Astrocyte of the cerebellum (primary cell): Measurements from ENCODE around the gene MAN1C1.

Experiments
- DNase-seq: peaks from one replicate; pipeline ENCODE4 v3.0.0-alpha.2; 2011; ENCODE audit warnings: low read depth
- H3K4me3 ChIP-seq: 2 replicates; pipeline ENCODE4 v1.5.1; 2011; ENCODE audit warnings: mild to moderate bottlenecking, low read depth, low read length, moderate library complexity
- in situ Hi-C: cut with HindIII; loops from 2 replicates; pipeline ENCODE4 v1.10.0; 2017; ENCODE audit warnings: low sequenced_read_pairs
- TF ChIP-seq, protein P1 (sequence below): IDR thresholded peaks from 2 replicates; pipeline ENCODE4 v1.5.1; 2012; ENCODE audit warnings: low read length, low read depth, moderate library complexity, mild to moderate bottlenecking; ENCODE audit errors: missing control alignments

The MAN1C1 gene

DNA sequence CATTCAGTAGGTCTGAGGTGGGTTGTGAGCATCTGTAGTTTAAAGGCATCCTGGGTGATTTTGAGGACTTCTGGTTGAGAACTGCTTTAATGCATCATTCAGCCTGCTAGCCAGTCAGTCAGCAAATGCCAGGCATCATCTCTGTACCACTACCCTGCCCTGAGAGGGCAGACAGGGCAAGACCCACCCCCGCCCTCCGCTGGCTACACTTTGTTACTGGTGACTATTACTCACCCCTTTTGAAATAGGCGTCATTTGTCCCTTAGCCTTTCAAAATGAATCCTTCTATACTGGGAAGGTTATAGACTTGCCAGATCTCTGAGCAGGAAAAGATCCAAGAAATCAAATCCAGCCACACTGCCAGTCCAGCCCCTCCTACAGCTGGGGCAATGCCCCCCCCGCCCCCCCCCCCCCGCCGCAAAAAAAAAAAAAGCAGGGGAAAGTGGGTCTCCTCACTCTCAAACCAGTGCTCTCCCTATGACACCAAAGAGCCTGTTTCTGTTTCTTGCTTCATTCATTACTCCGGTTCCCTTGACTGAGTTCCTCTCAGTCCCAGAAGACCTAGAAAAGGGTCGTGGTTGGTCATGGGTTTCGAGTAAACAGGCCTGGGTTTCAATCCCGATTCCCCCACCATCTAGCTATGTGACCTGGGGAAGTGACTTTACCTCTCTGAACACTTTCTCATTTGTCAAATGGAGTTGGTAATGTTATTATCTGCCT is 187.8 kb downstream of the MAN1C1 start:
- DNase-seq, result no peak
- in situ Hi-C loops, result no loop called here
- H3K4me3 ChIP-seq, result no peak overlapping the region
- TF ChIP-seq, protein P1, sequence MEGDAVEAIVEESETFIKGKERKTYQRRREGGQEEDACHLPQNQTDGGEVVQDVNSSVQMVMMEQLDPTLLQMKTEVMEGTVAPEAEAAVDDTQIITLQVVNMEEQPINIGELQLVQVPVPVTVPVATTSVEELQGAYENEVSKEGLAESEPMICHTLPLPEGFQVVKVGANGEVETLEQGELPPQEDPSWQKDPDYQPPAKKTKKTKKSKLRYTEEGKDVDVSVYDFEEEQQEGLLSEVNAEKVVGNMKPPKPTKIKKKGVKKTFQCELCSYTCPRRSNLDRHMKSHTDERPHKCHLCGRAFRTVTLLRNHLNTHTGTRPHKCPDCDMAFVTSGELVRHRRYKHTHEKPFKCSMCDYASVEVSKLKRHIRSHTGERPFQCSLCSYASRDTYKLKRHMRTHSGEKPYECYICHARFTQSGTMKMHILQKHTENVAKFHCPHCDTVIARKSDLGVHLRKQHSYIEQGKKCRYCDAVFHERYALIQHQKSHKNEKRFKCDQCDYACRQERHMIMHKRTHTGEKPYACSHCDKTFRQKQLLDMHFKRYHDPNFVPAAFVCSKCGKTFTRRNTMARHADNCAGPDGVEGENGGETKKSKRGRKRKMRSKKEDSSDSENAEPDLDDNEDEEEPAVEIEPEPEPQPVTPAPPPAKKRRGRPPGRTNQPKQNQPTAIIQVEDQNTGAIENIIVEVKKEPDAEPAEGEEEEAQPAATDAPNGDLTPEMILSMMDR, result no peak

DNA sequence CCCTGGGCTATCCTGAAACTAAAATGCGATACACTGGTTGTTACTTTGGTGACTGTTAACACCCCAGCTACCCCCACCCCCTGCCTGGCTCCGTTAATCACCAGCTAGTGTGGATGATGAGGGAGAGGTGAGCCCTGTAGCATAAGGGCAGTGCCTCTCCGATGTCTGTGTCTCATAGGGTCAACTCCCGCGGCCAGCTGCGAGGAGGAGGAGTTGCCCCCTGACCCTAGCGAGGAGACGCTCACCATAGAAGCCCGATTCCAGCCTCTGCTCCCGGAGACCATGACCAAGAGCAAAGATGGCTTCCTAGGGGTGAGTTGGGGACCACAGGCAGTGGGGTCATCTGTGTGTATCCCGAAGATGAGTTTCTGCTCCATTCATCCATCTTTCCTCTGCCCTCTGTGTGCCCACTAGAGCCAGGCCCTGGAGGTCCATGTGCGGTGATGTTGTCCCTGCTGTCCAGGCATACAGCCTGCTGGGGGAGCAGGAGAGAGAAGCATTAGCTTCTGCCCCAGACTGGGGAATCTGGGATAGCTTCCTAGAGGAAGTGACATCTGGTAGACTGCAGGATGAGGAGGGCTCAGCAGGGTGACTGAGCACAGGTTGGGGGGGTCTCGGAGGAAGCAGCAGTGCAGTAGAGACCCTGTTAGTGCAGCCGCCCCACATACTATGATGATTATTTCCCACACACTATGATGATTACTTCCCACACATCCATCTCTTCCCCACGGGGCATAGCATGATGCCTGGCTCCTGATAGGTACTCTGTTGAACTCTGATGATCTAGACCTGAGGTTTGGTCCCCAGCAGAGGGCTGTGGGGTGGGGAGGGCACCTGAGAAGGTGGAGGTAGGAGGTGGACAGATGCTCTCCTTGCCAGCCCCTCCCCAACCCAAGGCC is 188.6 kb downstream of the MAN1C1 start:
- TF ChIP-seq, protein P1, result no peak
- H3K4me3 ChIP-seq, result no peak overlapping the region
- in situ Hi-C loops, result no loop called here

DNA sequence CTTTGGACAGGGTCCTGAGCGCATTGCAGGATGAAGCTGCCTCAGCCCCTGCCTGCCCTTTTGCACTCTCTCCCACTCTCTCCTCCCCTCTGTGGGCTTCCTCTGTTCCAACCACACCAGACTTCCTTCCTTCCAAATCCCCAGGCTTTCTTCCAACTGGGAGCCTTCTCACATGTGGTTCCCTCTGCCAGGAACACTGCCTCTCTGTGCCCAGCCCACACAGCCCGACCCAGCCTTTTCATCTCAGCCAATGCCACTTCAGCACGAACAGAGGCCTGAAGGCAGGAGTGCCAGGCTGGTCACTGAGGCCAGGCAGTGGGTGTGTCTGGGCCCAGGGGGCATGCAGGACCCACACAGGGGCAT is 189.3 kb downstream of the MAN1C1 start:
- in situ Hi-C loops, result no loop called here
- TF ChIP-seq, protein P1, result no peak
- no peak overlapping the region for H3K4me3 ChIP-seq
- DNase-seq, result no peak

More for the DNA sequence above, 188.6 kb downstream of the MAN1C1 start:
- no peak for DNase-seq

DNA sequence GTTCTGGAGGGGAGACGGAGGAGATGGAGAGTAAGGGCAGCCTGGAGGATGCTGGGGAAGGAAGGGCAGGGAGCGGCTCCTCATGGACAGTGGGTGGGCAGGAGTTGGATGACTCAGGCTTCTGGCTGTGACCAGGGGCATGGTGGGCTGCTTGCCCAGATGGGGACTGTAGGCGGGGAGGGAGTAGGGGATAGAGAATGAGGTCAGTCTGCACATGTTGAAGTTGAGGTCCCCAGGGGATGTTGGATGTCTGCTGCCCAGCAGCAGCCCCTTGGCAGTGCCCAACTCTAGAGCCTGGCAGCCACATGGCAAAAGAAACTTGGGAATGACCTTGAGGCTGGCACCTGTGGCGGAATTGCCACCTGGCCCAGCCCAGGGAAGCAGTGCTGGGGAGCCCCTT is 189.8 kb downstream of the MAN1C1 start:
- DNase-seq, result no peak
- in situ Hi-C loops, result no loop called here
- TF ChIP-seq, protein P1, result no peak
- H3K4me3 ChIP-seq, result no peak overlapping the region

DNA sequence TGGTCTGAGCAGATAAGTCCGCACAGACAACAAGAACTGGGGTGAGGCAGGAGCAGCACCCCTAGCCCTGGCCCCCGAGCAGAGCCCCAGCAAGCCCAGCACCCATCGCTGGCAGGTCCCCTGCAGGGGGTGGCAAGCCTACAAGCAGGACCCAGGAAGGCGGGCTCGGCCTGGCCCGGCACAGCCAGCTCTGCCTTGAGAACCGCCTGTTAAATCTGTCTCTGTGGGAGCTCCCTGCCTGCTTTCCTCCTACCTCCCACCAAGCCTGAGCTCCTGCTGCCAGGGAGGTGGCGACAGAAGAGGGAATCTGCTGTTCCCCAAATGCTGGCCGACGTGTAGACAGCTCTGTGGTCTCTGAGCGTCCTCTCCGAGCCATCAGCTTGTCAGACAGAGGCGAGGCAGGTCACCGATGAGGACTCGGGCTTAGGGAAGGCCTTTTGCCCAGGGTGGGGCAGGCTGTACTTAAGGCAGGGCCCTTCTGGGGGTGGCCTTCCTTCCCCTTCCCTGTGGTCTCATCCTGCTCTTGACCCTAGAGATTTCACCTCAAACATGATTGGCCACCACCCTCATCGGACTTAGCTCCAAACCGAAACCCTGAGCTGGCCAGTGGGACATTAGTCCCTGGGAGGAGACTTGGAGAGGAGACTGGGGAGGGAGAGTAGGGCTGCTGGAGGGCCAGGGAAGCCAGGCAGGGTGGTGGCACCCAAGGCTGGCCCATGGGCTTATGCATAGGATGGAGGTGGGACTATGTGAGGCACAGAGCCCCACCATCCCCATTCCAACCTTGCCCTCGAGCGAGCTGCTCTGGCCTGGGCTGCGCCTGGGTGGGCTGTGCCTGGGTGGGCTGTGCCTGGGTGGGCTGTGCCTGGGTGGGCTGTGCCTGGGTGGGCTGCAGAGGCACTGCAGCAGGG is 191.1 kb downstream of the MAN1C1 start:
- no peak overlapping the region for H3K4me3 ChIP-seq
- in situ Hi-C loops, result no loop called here
- TF ChIP-seq, protein P1, result no peak
- DNase-seq, result no peak
